Measurements from ENCODE around the gene DKK1. TPM values are rescaled to one million over a fixed set of nuclear protein-coding genes. Genes with fewer than 3 reads are reported as not detected.
A peak's percentile ranks its signal among the peaks of the same experiment; 100 is the strongest.

DKK1 gene
- total and polyA plus RNA-seq, 4 donors, result 1.2 to 9.2 (median 4.4) TPM

- H3K36me3 ChIP-seq (ENCODE audit: control insufficient read depth in 4 of 4, insufficient read depth in 4 of 4, low read length in 4 of 4), result peaks cover 0 to 5% (median 0%) of the 10 kb centered on the region in 4 donors
- peaks cover 0 to 3% (median under 1%) of the 10 kb centered on the region in 4 donors for H3K9me3 ChIP-seq (ENCODE audit: control insufficient read depth in 4 of 4, insufficient read depth in 3 of 4, low read length in 3 of 4)
- no peaks in the 10 kb centered on the region for H3K27me3 ChIP-seq (ENCODE audit: control insufficient read depth in 3 of 3, insufficient read depth in 3 of 3, low read length in 2 of 3)
- ATAC-seq (ENCODE audit: insufficient read depth, low FRiP score), result no peak
- no peak for DNase-seq
- WGBS, 2 donors, result 66 to 67% methylated on average over 3 of the region's 3 CpGs
- no peak overlapping the region for H3K27ac ChIP-seq (ENCODE audit: low read depth in 1 of 2, low read length in 1 of 2)
- H3K4me1 ChIP-seq (ENCODE audit: control insufficient read depth in 5 of 5, insufficient read depth in 5 of 5, low read length in 5 of 5), result peaks cover 0 to 7% (median 0%) of the 10 kb centered on the region in 5 donors
- no peak overlapping the region for H3K9ac ChIP-seq (ENCODE audit: insufficient read depth in 1 of 2, low read length in 2 of 2)
- no peak overlapping the region for H3K4me3 ChIP-seq
- TF ChIP-seq CTCF (IDR thresholded peaks at IDR 0.05; ENCODE audit: control extremely low read depth, extremely low read depth), result no peak
These were observed 34.5 kb upstream of the DKK1 start for GRCh38 chr10:52279546-52279945.

- no peak for ATAC-seq (ENCODE audit: insufficient read depth, low FRiP score)
- Histone ChIP-seq H3K27ac (ENCODE audit: low read depth in 1 of 2, low read length in 1 of 2) (no peak overlapping the region), H3K9me3 (ENCODE audit: control insufficient read depth in 4 of 4, insufficient read depth in 3 of 4, low read length in 3 of 4) (peaks cover 0 to 3% (median under 1%) of the 10 kb centered on the region in 4 donors), H3K27me3 (ENCODE audit: control insufficient read depth in 3 of 3, insufficient read depth in 3 of 3, low read length in 2 of 3) (no peaks in the 10 kb centered on the region), H3K36me3 (ENCODE audit: control insufficient read depth in 4 of 4, insufficient read depth in 4 of 4, low read length in 4 of 4) (peaks cover 0 to 5% (median 0%) of the 10 kb centered on the region in 4 donors), H3K4me3 (no peak overlapping the region), H3K9ac (ENCODE audit: insufficient read depth in 1 of 2, low read length in 2 of 2) (no peak overlapping the region), H3K4me1 (ENCODE audit: control insufficient read depth in 5 of 5, insufficient read depth in 5 of 5, low read length in 5 of 5) (peaks cover 0 to 7% (median 0%) of the 10 kb centered on the region in 5 donors)
- DNase-seq, result no peak
- WGBS, 2 donors, result 86 to 93% methylated on average over 1 of the region's 1 CpG
- TF ChIP-seq CTCF (IDR thresholded peaks at IDR 0.05; ENCODE audit: control extremely low read depth, extremely low read depth), result no peak
These were observed 34.0 kb upstream of the DKK1 start for GRCh38 chr10:52280051-52280450.

- peaks cover 0 to 7% (median 0%) of the 10 kb centered on the region in 5 donors for H3K4me1 ChIP-seq (ENCODE audit: control insufficient read depth in 5 of 5, insufficient read depth in 5 of 5, low read length in 5 of 5)
- no peak overlapping the region for H3K27ac ChIP-seq (ENCODE audit: low read depth in 1 of 2, low read length in 1 of 2)
- DNase-seq (no peak), ATAC-seq (ENCODE audit: insufficient read depth, low FRiP score) (no peak)
- no peak for TF ChIP-seq CTCF (IDR thresholded peaks at IDR 0.05; ENCODE audit: control extremely low read depth, extremely low read depth)
- H3K4me3 ChIP-seq, result no peak overlapping the region
- no peaks in the 10 kb centered on the region for H3K27me3 ChIP-seq (ENCODE audit: control insufficient read depth in 3 of 3, insufficient read depth in 3 of 3, low read length in 2 of 3)
- no peaks in the 10 kb centered on the region for H3K9me3 ChIP-seq (ENCODE audit: control insufficient read depth in 4 of 4, insufficient read depth in 3 of 4, low read length in 3 of 4)
- peak overlapping the region in 1 of 2 donors; percentile 11 for H3K9ac ChIP-seq (ENCODE audit: insufficient read depth in 1 of 2, low read length in 2 of 2)
- H3K36me3 ChIP-seq (ENCODE audit: control insufficient read depth in 4 of 4, insufficient read depth in 4 of 4, low read length in 4 of 4), result peaks cover 0 to 5% (median 0%) of the 10 kb centered on the region in 4 donors
- WGBS, 2 donors, result 76 to 84% methylated on average over 2 of the region's 2 CpGs
These were observed 30.9 kb upstream of the DKK1 start for GRCh38 chr10:52283174-52283573.

All from lung (tissue), 12 donors.